ENCODE measurements around the gene CCNQ. TPM values are rescaled to one million over a fixed set of nuclear protein-coding genes. Genes with fewer than 3 reads are reported as not detected.

CCNQ gene
- total RNA-seq, 1 donor from 2014 or later, result 15.2 TPM

GRCh38 chrX:153639177-153640044 lies 40.5 kb upstream of the CCNQ start:
- Mint-ChIP-seq H3K27me3 (ENCODE audit: insufficient read depth, low read depth) (peaks cover 21% of the 10 kb centered on the region), H3K36me3 (no peaks in the 10 kb centered on the region), H3K9me3 (peaks cover 25% of the 10 kb centered on the region), H3K4me1 (peaks cover 19% of the 10 kb centered on the region), H3K27ac (no peak overlapping the region), H3K4me3 (no peak overlapping the region)
- Histone ChIP-seq H3K4me1 (peaks cover 11% of the 10 kb centered on the region), H4K20me1 (ENCODE audit: low read depth) (no peaks in the 10 kb centered on the region), H3K4me3 (no peak overlapping the region), H3K36me3 (no peaks in the 10 kb centered on the region), H2AFZ (replicated peaks) (no peak overlapping the region), H3K79me2 (ENCODE audit: low read depth) (no peaks in the 10 kb centered on the region), H3K27me3 (peaks cover 49% of the 10 kb centered on the region), H3F3A (ENCODE audit: low read depth) (peaks cover 5% of the 10 kb centered on the region), H3K4me2 (no peak overlapping the region), H3K27ac (no peak overlapping the region), H3K9me3 (ENCODE audit: low read depth) (no peaks in the 10 kb centered on the region), H3K9ac (no peak overlapping the region)
- TF ChIP-seq EZH2 (IDR thresholded peaks at IDR 0.05) (no peak), CTCF (IDR thresholded peaks at IDR 0.05) (no peak), EZH2phosphoT487 (IDR thresholded peaks at IDR 0.05) (no peak)
- no peak for DNase-seq (ENCODE audit: low spot score)

GRCh38 chrX:153638436-153639176 lies 39.7 kb upstream of the CCNQ start:
- Histone ChIP-seq H3K27ac (no peak overlapping the region), H3K27me3 (peaks cover 42% of the 10 kb centered on the region), H3K4me1 (peaks cover 9% of the 10 kb centered on the region), H3K79me2 (ENCODE audit: low read depth) (no peaks in the 10 kb centered on the region), H4K20me1 (ENCODE audit: low read depth) (no peaks in the 10 kb centered on the region), H2AFZ (replicated peaks) (no peak overlapping the region), H3K9me3 (ENCODE audit: low read depth) (no peaks in the 10 kb centered on the region), H3K4me2 (no peak overlapping the region), H3F3A (ENCODE audit: low read depth) (peaks cover 5% of the 10 kb centered on the region), H3K9ac (no peak overlapping the region), H3K36me3 (no peaks in the 10 kb centered on the region), H3K4me3 (no peak overlapping the region)
- no peak overlapping the region for H3K4me3 Mint-ChIP-seq
- DNase-seq (ENCODE audit: low spot score), result no peak
- no peaks in the 10 kb centered on the region for H3K36me3 Mint-ChIP-seq
- no peak overlapping the region for H3K27ac Mint-ChIP-seq
- H3K9me3 Mint-ChIP-seq, result peaks cover 27% of the 10 kb centered on the region
- peaks cover 18% of the 10 kb centered on the region for H3K4me1 Mint-ChIP-seq
- peaks cover 18% of the 10 kb centered on the region for H3K27me3 Mint-ChIP-seq (ENCODE audit: insufficient read depth, low read depth)
- no peak for TF ChIP-seq CTCF (IDR thresholded peaks at IDR 0.05)
- TF ChIP-seq EZH2phosphoT487 (IDR thresholded peaks at IDR 0.05), result no peak
- no peak for TF ChIP-seq EZH2 (IDR thresholded peaks at IDR 0.05)

GRCh38 chrX:153638041-153638371 lies 39.1 kb upstream of the CCNQ start:
- no peak for DNase-seq (ENCODE audit: low spot score)
- no peak overlapping the region for H3K9ac ChIP-seq

More at GRCh38 chrX:153638041-153638371, 39.1 kb upstream of the CCNQ start:
- Histone ChIP-seq H3K27ac (no peak overlapping the region), H3K36me3 (no peaks in the 10 kb centered on the region), H3K4me2 (no peak overlapping the region), H2AFZ (replicated peaks) (no peak overlapping the region), H3K79me2 (ENCODE audit: low read depth) (no peaks in the 10 kb centered on the region), H3F3A (ENCODE audit: low read depth) (peaks cover 5% of the 10 kb centered on the region), H3K4me3 (no peak overlapping the region), H3K9me3 (ENCODE audit: low read depth) (no peaks in the 10 kb centered on the region), H3K27me3 (peaks cover 36% of the 10 kb centered on the region), H4K20me1 (ENCODE audit: low read depth) (no peaks in the 10 kb centered on the region), H3K4me1 (peaks cover 7% of the 10 kb centered on the region)
- Mint-ChIP-seq H3K27ac (no peak overlapping the region), H3K27me3 (ENCODE audit: insufficient read depth, low read depth) (peaks cover 14% of the 10 kb centered on the region), H3K9me3 (peaks cover 26% of the 10 kb centered on the region), H3K4me1 (peaks cover 16% of the 10 kb centered on the region), H3K4me3 (no peak overlapping the region), H3K36me3 (no peaks in the 10 kb centered on the region)
- TF ChIP-seq EZH2 (IDR thresholded peaks at IDR 0.05) (no peak), CTCF (IDR thresholded peaks at IDR 0.05) (no peak), EZH2phosphoT487 (IDR thresholded peaks at IDR 0.05) (no peak)

Data from neural progenitor cell (in vitro differentiated cells).